ENCODE data around the gene COL6A5. TPM values are rescaled to one million over a fixed set of nuclear protein-coding genes. Genes with fewer than 3 reads are reported as not detected.

COL6A5 gene
- total RNA-seq, 4 donors from 2014 or later: 0.15 to 2.1 (median 0.44) TPM

- H3K27me3 ChIP-seq: peaks cover 4% of the 10 kb centered on the region
- H3K36me3 ChIP-seq: no peaks in the 10 kb centered on the region
- WGBS: 70% methylated on average over 5 of the region's 5 CpGs
- no peaks in the 10 kb centered on the region for H3K9me3 ChIP-seq
- TF ChIP-seq POLR2A (IDR thresholded peaks at IDR 0.05) (no peak), EP300 (IDR thresholded peaks at IDR 0.05) (no peak), CTCF (IDR thresholded peaks at IDR 0.05) (no peak), POLR2AphosphoS5 (IDR thresholded peaks at IDR 0.05) (no peak)
- no peak overlapping the region for H3K4me3 ChIP-seq
- peaks cover 3% of the 10 kb centered on the region for H3K4me1 ChIP-seq
- no peak overlapping the region for H3K27ac ChIP-seq
- DNase-seq (ENCODE audit: low spot score in 2 of 2): no peak
Measured at GRCh38 chr3:130529486-130530215, 184.2 kb downstream of the COL6A5 start.

GRCh38 chr3:130533247-130533646, 187.8 kb downstream of the COL6A5 start:
- Histone ChIP-seq H3K27ac (no peak overlapping the region), H3K4me3 (no peak overlapping the region), H3K36me3 (no peaks in the 10 kb centered on the region), H3K4me1 (peaks cover 6% of the 10 kb centered on the region), H3K9me3 (no peaks in the 10 kb centered on the region), H3K27me3 (no peaks in the 10 kb centered on the region)
- TF ChIP-seq EP300 (IDR thresholded peaks at IDR 0.05) (no peak), POLR2A (IDR thresholded peaks at IDR 0.05) (no peak), CTCF (IDR thresholded peaks at IDR 0.05) (no peak), POLR2AphosphoS5 (IDR thresholded peaks at IDR 0.05) (no peak)
- no peak for DNase-seq (ENCODE audit: low spot score in 2 of 2)
- WGBS: 74% methylated on average over 2 of the region's 2 CpGs

Other genes starting within 250 kb of the COL6A5 start
- under 1 TPM in 3 of 4 donors, not detected in 1; 0.11 to 0.62 (median 0.38) TPM for gene COL6A6, start 171.5 kb downstream of the COL6A5 start, total RNA-seq

Data from suprapubic skin (tissue), 4 donors.